GM19455 (cell line): ENCODE data around the gene NOPCHAP1.
A peak's percentile ranks its signal among the peaks of the same experiment; 100 is the strongest.
"Not testable (repeated sequence)": the region's sequence is repeated elsewhere in the genome, so short reads cannot be mapped to it uniquely, and the experiment has no call there.

Experiments used
- ATAC-seq: cut with Tn5 transposase; IDR thresholded peaks from one replicate; pipeline ENCODE4 v1.9.1; 2021; ENCODE audit not compliant: unreplicated experiment

The NOPCHAP1 gene

GRCh38 chr12:104964167-104964855, 21.8 kb upstream of the NOPCHAP1 start:
- ATAC-seq, result no peak

GRCh38 chr12:104964856-104965205, 21.3 kb upstream of the NOPCHAP1 start:
- ATAC-seq, result no peak

DNA sequence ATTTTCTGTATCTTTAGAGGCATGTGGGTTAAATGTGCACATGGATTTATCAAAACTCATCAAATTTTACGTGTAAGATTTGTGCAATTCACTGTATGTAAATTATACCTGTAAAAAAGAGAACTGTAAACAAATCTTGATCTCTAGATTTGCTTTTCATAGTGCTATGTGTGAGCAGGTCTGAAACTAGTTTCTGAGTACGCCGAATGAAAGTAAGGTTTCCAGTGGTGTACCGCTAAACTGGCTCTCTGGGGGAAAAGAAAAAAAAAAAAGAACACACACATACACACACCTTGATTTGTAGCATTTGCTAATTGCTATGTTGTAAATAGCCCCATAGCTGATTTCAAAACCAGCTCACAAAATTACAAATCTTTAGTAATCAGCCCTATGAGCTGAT, 19.4 kb upstream of the NOPCHAP1 start:
- peak; percentile 84 for ATAC-seq

- ATAC-seq, result no peak
Observed at GRCh38 chr12:104969343-104969742, 16.8 kb upstream of the NOPCHAP1 start.

GRCh38 chr12:104971306-104971705, 14.8 kb upstream of the NOPCHAP1 start:
- ATAC-seq, result no peak

GRCh38 chr12:104973250-104973649, 12.9 kb upstream of the NOPCHAP1 start:
- ATAC-seq, result no peak

GRCh38 chr12:104974626-104975290, 11.4 kb upstream of the NOPCHAP1 start:
- ATAC-seq, result peak; percentile 95

DNA sequence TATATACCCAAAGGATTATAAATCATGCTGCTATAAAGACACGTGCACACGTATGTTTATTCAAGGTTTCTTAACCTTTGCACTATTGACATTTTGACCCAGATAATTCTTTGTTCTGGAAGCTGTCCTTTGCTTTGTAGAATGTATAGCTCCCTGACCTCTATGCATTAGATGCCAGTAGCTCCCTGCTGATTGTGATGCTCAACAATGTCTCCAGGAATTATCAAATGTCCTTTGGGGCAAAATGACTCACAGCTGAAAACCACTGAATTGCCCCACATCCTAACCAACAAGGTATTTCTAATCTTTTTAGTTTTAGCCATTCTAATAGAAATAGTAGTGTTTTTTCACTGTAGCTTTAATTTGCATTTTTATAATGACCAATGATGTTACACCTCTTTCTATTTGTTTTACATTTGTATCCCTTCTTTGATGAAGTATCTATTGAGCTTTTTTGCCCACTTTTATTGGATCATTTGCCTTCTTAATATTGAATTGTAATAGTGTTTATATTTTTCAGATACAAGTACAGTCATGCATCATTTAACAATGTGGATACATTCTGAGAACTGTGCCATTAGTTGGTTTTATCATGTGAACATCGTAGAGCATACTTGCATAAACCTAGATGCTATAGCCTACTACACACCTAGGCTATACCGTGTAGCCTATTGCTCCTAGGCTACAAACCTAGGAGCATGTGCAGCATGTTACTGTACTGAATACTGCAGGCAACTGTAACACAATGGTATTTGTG, 10.4 kb upstream of the NOPCHAP1 start:
- ATAC-seq, result no peak

GRCh38 chr12:104976703-104977102, 9.4 kb upstream of the NOPCHAP1 start:
- no peak for ATAC-seq

- ATAC-seq, result not testable (repeated sequence)
Observed at GRCh38 chr12:104977688-104978087, 8.4 kb upstream of the NOPCHAP1 start.

DNA sequence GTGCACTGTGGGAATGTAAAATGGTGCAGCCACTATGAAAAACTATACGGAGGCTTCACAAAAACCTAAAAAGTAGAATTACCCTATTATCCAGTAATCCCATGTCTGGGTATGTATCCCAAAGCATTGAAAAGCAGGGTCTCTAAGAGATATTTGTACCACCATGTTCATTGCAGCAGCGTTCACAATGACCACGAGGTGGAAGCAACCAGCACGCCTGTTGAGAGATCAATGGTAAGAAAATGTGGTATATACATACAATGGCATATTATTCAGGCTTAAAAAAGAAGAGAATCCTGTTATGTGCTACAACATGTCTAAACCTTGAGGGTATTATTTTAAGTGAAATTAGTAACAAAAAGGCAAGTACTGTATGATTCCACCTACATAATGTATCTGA, 910 bp upstream of the NOPCHAP1 start:
- ATAC-seq, result no peak

DNA sequence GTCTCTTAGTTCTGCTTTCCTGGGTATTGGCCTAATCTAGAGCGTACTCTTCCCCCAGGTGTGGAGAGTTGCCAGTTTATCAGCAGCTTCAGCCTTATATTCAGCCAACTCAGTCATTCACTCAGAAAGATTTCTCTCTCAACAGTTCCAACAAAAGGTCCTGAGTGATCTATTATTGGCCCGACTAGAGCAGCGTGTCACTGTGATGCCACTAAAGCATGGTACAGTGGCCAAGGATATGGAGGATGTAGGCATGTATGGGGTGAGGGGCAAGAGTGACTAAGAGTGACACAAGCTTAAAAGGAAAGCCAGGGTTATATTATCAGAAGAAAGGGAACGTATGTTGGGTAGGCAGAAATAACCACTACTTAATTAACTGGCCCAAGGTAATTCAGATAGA, 4.8 kb downstream of the NOPCHAP1 start:
- ATAC-seq, result no peak

- no peak for ATAC-seq
Observed at GRCh38 chr12:104991565-104992128, 5.5 kb downstream of the NOPCHAP1 start.

DNA sequence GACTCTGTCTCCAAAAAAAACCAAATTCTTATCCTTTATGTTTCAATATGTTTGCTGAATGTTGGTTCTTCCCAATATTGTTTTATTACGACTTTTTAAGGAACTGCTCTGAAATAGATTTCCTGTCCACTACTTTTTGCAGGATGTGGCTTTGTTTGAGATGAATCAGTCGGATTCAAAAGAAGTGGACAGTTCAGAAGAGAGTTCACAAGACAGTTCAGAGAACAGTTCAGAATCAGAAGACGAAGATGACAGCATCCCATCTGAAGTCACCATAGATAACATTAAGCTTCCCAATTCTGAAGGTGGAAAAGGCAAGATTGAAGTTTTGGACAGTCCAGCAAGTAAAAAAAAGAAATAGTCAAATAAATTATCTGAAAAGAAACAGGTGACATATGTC, 8.2 kb downstream of the NOPCHAP1 start:
- ATAC-seq, result no peak

DNA sequence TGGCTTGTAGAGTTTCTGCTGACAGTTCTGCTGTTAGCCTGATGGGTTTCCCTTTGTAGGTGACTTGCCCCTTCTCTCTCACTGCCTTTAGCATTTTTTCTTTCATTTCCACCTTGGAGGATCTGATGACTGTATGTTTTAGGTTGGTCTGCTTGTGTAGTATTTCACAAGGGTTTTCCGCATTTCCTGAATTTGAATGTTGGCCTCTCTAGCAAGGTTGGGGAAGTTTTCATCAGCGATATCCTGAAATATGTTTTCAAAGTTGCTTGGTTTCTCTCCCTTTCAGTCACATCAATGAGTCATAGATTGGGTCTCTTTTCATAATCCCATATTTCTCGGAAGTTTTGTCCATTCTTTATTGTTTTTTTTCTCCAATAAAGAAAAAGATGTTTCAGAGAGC, 11.4 kb downstream of the NOPCHAP1 start:
- no peak for ATAC-seq

- ATAC-seq, result no peak
Observed at GRCh38 chr12:104998423-104999346, 12.6 kb downstream of the NOPCHAP1 start.

DNA sequence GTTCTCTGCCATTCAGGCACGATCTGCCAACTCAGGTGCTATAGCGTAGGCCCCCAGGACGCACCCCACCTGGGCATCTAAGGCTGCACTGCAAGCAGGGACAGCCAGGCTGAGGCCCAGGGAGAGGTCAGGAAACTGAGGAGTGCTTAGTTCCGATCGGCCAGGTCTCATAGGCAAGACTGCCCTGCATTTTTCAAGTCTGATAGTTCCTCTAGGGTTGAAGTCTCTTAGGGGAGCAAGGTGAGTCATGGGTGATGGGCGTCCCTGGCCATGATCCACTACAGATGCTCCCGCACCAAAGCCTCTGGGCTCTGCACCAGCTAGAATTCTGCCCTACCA, 13.2 kb downstream of the NOPCHAP1 start:
- no peak for ATAC-seq

GRCh38 chr12:105001476-105001875, 15.4 kb downstream of the NOPCHAP1 start:
- ATAC-seq, result no peak

DNA sequence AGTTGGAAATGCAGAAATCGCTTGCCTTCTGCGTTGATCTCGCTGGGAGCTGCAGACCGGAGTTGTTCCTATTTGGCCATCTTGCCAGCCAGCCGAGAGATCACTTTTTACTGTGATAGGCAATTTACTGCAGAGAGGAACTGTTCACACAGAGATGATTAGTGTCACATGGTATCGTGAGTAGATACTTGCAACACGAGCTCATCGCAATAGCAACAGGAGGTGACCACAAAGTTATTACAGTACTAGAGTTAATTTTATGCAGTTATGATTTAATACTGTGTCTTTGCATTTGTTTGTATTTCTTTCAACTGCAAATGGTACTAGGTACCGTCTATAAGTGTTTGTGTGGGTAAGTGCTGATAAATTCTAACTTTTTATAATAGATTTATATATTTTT, 27.8 kb downstream of the NOPCHAP1 start:
- no peak for ATAC-seq

DNA sequence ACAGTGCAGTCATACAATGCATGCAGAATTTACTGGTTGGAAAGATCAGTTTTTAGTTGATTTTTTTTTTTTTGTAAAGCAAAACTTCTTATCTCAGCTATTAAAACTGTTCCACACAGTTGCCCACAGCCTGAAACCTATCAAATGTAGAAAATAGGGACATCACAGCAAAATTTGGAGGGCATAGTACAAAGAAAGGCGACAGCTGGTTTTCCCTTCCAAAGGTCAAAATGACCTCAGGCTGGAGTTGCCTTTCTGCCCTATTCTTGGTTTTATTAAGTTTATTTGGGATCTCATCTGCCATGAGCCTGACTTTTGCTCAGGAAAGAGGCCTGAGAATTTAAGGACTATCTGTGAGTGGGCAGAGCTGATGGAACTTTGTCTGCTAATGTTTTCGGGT, 28.5 kb downstream of the NOPCHAP1 start:
- ATAC-seq, result no peak

GRCh38 chr12:105015543-105015942, 29.4 kb downstream of the NOPCHAP1 start:
- no peak for ATAC-seq
